ENCODE results near the gene SAFB2. TPM values are rescaled to one million over a fixed set of nuclear protein-coding genes. Genes with fewer than 3 reads are reported as not detected.

Gene SAFB2
- total RNA-seq, 1 donor from 2014 or later = 74.2 TPM

DNA sequence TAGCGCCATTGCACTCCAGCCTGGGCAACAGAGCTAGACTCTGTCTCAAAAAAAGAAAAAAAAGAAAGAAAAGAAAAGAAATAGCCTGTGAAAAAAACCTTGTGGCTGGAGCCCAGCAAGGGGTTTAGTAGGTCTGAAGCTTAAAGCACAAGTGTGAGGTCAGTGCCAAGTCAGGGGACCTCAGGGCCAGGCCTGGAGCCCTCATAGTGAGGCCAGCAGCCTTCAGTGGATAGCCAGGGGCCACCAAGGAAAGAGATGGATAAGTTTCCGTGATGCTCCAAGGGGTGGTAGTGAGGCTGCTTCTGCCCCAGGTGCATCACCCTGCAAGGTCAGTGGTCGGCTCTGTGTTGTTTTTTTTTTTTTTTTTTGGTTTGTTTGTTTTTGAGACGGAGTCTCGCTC lies 67.7 kb downstream of the SAFB2 start:
- DNase-seq (no peak), ATAC-seq (no peak)
- no peaks in the 10 kb centered on the region for H3K9me3 ChIP-seq
- H3K4me3 ChIP-seq = no peak overlapping the region
- H3K36me3 ChIP-seq = no peaks in the 10 kb centered on the region
- TF ChIP-seq, protein P1, sequence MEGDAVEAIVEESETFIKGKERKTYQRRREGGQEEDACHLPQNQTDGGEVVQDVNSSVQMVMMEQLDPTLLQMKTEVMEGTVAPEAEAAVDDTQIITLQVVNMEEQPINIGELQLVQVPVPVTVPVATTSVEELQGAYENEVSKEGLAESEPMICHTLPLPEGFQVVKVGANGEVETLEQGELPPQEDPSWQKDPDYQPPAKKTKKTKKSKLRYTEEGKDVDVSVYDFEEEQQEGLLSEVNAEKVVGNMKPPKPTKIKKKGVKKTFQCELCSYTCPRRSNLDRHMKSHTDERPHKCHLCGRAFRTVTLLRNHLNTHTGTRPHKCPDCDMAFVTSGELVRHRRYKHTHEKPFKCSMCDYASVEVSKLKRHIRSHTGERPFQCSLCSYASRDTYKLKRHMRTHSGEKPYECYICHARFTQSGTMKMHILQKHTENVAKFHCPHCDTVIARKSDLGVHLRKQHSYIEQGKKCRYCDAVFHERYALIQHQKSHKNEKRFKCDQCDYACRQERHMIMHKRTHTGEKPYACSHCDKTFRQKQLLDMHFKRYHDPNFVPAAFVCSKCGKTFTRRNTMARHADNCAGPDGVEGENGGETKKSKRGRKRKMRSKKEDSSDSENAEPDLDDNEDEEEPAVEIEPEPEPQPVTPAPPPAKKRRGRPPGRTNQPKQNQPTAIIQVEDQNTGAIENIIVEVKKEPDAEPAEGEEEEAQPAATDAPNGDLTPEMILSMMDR (IDR thresholded peaks at IDR 0.05) = no peak
- H3K27me3 ChIP-seq = peaks cover 7% of the 10 kb centered on the region
- H3K4me1 ChIP-seq = no peaks in the 10 kb centered on the region
- intact Hi-C loops (cut with DNase I) = no loop called here
- H3K27ac ChIP-seq = no peak overlapping the region

DNA sequence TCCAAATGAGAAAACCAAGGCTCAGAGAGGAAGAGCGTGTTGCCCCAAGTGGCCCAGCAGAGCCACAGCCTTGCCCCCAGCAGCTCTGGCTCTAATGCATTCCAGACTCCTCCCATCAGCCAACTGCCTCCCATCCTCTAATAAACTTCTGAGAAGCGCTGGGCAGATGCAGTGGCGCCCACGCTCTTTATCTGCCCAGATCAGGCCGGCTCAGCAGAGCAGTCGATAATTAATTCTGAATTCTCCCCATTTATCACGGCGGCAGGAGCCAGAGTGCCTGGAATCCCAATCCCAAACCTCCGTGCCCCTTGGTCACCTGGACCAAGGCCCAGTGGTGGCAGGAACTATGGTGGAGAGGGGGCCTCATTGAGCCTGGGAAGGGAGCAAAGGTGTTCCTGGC lies 68.7 kb downstream of the SAFB2 start:
- Histone ChIP-seq H3K36me3 (no peaks in the 10 kb centered on the region), H3K27ac (no peak overlapping the region), H3K9me3 (no peaks in the 10 kb centered on the region), H3K27me3 (peaks cover 7% of the 10 kb centered on the region), H3K4me3 (no peak overlapping the region), H3K4me1 (no peaks in the 10 kb centered on the region)
- no peak for DNase-seq
- TF ChIP-seq, protein P1 (IDR thresholded peaks at IDR 0.05) = no peak
- no peak for ATAC-seq
- intact Hi-C loops (cut with DNase I) = no loop called here

DNA sequence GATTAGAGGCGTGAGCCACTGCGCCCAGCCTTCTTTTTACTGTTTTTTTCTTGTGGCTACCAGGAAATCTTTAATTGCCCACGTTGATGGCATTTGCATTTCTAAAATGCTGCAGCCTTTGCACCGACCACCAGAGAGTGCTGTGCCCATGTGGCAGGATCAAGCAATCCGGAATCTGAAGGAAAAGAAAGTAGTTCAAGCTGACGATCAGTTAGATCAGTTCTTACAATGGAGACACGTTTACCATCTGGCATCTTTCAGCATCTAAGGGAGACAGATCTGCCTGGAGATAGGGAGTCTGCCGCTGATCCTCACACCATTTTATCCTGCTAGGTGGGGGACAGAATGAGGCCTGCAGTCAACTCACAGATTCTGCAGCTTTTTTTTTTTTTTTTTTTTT lies 74.7 kb downstream of the SAFB2 start:
- intact Hi-C loops (cut with DNase I) = no loop called here
- ATAC-seq (peak; percentile 73), DNase-seq (no peak)
- Histone ChIP-seq H3K27ac (no peak overlapping the region), H3K4me3 (no peak overlapping the region), H3K9me3 (no peaks in the 10 kb centered on the region), H3K36me3 (no peaks in the 10 kb centered on the region), H3K27me3 (no peaks in the 10 kb centered on the region), H3K4me1 (no peaks in the 10 kb centered on the region)
- TF ChIP-seq, protein P1 (IDR thresholded peaks at IDR 0.05) = peak; percentile 39

DNA sequence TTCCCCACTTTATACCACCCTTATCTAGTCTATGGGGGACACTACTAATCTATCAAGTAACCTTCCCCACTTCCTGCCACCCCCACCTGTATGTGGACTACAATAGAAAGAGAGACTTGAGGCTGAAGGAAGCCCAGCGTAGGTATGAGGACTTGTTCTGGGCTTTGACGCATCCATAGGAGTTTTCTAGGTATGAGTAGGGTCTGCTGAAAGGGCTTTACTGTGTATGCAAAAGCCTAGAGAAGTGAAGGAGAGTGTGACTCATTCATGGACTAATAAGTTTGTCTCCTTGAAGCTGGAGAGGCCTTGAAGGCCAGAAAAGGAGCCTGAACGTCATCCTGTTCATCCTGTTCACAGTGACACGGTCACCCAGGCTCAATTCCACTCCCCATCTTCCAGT lies 76.6 kb downstream of the SAFB2 start:
- no peaks in the 10 kb centered on the region for H3K4me1 ChIP-seq
- TF ChIP-seq, protein P1 (IDR thresholded peaks at IDR 0.05) = no peak
- H3K36me3 ChIP-seq = no peaks in the 10 kb centered on the region
- intact Hi-C loops (cut with DNase I) = no loop called here
- no peak overlapping the region for H3K4me3 ChIP-seq
- no peaks in the 10 kb centered on the region for H3K9me3 ChIP-seq
- ATAC-seq = no peak
- no peak overlapping the region for H3K27ac ChIP-seq
- DNase-seq = no peak
- no peaks in the 10 kb centered on the region for H3K27me3 ChIP-seq

DNA sequence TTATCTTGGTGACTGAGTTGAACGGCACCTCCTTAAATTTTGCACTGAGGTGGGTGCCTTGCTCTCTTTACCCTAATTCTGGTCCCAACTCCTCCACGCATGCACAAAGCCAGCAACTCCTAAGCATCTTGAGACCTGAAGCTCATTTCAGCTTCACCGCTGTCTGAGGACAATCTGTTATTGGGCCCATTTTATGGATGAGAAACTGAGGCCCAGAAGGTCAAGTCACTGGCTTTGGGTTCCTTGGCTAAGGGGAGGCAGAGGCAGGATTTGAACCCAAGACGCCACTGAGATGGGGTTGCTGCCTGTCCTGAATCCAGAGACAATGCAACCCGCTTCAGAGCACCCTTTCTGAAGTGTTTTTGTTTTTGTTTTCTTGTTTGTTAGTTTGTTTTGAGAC lies 77.5 kb downstream of the SAFB2 start:
- H3K4me1 ChIP-seq = no peaks in the 10 kb centered on the region
- no peaks in the 10 kb centered on the region for H3K9me3 ChIP-seq
- H3K36me3 ChIP-seq = no peaks in the 10 kb centered on the region
- ATAC-seq = no peak
- TF ChIP-seq, protein P1 (IDR thresholded peaks at IDR 0.05) = no peak
- H3K4me3 ChIP-seq = no peak overlapping the region
- DNase-seq = no peak
- intact Hi-C loops (cut with DNase I) = no loop called here
- H3K27me3 ChIP-seq = no peaks in the 10 kb centered on the region
- no peak overlapping the region for H3K27ac ChIP-seq

DNA sequence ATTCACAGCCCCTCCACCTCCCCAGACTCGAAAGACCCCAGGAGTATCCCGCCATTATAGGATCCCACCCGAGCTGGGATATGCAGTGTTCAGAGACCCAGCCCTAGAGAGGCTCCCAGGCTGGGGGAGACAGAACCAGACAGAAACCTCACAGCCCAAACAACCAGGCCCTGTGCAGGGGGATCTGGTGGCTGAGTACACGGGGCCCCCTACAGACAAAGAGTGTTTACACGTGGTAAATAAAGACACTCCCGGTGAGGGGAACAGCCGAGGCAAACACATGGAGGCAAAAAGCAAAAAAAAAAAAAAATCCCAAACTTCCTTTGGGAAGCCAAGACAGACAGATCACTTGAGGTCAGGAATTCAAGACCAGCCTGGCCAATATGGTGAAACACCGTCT lies 79.9 kb downstream of the SAFB2 start:
- intact Hi-C loops (cut with DNase I) = no loop called here
- DNase-seq = no peak
- Histone ChIP-seq H3K27ac (no peak overlapping the region), H3K4me1 (no peaks in the 10 kb centered on the region), H3K4me3 (no peak overlapping the region), H3K36me3 (no peaks in the 10 kb centered on the region), H3K27me3 (peaks cover 23% of the 10 kb centered on the region), H3K9me3 (no peaks in the 10 kb centered on the region)
- TF ChIP-seq, protein P1 (IDR thresholded peaks at IDR 0.05) = no peak
- no peak for ATAC-seq
